GM12873 (cell line): ENCODE data around the gene FOXL3.

Source experiments
- TF ChIP-seq, protein P1 (sequence below): IDR thresholded peaks from 2 replicates; pipeline ENCODE4 v1.5.1; 2012; ENCODE audit warnings: low read depth, mild to moderate bottlenecking, moderate library complexity, low read length, control low read depth; ENCODE audit not compliant: insufficient read depth; ENCODE audit errors: missing control alignments

The FOXL3 gene

DNA sequence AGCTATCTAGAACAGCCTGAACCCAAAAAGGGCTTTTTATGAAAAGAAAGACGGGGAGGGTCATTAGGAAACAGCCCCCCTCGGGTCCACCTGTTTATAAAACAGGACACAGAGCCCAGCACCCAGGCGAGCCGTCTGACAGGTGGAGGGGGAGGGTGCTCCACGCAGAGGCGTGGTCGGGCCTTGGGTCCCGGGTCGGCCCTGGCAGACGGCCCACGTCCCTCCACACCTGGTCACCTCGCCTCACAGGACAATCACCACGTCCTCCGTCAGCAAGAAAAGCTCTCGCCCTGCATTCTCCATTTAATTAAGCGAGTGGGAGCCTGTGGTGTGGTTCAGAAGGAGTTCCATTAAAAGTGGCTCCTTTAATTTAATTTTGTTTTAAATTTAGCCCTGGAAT is 42.3 kb upstream of the FOXL3 start:
- TF ChIP-seq, protein P1, sequence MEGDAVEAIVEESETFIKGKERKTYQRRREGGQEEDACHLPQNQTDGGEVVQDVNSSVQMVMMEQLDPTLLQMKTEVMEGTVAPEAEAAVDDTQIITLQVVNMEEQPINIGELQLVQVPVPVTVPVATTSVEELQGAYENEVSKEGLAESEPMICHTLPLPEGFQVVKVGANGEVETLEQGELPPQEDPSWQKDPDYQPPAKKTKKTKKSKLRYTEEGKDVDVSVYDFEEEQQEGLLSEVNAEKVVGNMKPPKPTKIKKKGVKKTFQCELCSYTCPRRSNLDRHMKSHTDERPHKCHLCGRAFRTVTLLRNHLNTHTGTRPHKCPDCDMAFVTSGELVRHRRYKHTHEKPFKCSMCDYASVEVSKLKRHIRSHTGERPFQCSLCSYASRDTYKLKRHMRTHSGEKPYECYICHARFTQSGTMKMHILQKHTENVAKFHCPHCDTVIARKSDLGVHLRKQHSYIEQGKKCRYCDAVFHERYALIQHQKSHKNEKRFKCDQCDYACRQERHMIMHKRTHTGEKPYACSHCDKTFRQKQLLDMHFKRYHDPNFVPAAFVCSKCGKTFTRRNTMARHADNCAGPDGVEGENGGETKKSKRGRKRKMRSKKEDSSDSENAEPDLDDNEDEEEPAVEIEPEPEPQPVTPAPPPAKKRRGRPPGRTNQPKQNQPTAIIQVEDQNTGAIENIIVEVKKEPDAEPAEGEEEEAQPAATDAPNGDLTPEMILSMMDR: no peak

DNA sequence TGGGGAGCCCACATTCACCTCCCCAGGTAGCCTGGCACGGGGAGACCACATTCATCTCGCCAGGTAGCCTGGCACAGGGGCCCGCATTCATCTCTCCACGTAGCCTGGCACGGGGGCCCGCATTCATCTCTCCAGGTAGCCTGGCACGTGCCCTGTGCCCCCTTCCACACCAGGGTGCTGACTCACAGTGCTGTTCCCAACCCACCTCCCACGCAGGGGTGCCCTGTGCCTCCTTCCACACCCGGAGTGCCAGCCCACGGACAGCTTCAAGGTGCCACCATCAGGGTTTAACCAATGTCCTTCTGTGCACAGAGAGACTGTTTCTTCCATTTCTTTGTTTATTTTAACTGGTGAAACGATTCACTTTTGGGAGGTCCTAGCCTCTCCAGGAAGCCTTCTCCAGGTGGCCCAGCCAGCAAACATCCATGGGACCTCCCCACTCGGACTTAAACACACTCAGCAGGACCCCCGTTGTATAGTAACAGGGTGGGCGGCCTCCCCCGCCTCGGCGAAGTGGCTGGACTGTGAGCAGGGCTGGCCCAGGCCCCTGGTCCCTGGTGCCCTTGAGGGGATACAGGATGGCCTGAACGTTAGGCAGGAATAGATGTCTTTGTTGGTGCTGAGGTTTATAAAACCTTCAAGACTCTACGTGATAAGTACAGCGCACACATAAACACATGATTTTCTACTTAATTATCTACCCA is 41.1 kb upstream of the FOXL3 start:
- TF ChIP-seq, protein P1: no peak

DNA sequence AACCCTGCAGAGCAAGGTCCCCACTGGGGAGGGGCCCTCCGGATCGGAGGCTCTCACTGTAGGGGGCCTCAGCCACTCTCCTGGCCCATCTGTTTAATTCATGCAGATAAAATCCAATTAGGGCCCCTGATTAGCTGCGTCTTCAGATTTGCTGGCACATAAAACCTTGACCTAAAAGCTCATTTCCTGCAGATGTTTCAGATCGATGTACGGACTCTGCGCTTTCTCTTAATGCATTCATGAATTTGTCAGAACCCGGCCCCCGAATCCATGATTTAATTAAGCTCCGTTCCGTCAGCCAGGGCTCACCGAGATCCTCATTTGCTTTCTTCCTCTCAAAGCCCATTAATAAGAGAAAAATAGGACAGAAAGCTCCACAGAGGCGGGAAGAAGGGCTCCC is 40.0 kb upstream of the FOXL3 start:
- TF ChIP-seq, protein P1: no peak

DNA sequence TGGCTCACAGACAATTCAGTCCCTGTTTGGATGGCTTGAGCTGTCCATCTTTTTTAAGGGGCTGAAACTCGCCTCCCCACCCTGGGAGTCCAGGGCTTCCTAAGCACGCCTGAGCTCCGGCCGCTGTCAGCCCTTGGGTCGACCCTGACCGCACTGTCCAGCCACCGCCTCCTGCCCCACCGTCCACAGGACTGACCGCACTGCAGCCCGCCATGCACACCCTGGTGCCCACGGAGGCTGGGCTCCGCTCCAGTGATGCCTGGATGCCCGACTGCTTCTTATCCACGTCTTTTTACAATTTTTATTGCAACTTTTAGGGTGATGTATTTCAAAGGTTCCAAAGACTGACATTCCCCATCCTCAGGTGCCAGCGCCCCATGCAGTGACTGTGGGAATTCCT is 39.4 kb upstream of the FOXL3 start:
- TF ChIP-seq, protein P1: no peak

DNA sequence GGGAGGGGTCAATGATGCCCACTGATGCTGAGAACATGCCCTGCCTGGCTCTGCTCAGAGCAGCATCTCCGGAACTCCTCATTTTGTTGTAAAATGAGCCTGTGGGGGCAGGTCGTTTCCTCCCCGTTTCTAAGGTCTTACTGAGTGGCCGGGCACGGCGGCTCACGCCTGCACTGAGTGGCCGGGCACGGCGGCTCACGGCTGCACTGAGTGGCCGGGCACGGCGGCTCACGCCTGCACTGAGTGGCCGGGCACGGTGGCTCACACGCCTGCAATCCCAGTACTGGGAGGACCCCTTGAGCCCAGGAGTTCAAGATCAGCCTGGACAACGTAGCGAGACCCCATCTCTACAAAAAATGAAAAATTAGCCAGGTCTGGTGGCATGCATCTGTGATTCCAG is 39.0 kb upstream of the FOXL3 start:
- TF ChIP-seq, protein P1: no peak

DNA sequence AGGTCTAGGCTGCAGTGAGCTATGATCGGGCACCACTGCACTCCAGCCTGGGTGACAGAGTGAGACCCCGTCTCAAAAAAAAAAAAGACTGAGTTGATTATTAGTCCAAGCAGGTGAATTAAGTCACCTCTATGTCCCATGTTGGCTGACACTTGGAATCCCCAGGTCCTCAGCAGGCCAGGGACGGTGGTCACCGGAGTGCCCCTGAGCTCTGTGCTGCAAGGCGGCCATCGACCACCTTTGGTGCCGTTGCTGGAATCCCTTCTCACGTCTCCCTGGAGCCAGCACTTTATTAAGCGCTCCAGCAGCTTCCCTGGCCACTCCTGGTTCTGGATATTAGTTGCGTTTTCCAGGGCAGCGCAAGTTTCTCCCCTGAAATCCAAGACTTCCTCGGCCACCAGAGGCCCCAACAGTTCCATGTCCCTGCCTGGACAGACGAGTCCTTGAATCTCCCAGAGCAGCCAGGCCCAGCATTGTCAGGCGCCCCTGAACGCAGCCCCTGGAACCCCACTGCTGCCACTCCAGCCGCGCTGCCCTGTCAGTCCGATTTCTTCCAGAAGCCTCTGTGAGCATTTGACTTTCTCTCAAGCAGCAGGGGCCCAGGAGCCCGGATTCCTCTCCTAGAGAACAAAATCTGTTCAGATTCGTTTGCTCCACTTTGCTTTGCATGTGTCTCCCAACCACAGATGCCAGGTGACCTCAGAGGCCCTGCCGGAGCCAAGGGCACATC is 38.4 kb upstream of the FOXL3 start:
- TF ChIP-seq, protein P1: no peak

DNA sequence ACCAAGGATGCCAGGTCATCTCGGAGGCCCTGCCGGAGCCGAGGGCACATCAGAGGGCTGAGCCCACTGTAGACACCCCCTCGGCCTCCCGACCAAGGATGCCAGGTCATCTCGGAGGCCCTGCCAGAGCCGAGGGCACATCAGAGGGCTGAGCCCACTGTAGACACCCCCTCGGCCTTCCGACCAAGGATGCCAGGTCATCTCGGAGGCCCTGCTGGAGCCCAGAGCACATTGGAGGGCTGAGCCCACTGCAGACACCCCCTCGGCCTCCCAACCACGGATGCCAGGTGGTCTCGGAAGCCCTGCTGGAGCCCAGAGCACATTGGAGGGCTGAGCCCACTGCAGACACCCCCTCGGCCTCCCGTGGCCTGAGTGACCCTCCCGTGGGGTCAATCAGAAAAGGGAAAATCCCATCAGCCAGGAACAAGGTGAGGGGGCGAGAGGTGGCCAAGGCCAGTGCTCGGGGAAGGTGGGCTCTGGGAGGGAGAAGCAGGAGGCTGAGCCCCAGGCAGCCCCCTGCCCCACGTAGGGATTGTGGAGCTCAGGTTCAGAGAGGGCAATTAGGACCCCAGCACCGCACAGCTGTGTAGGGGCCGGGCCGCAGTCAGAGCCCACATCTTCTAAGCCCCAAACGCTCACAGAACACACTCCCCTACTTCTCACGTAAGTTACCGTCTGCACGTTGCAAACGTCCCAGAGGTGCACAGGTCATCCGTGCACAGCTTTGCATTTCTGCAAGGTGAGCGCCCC is 37.6 kb upstream of the FOXL3 start:
- TF ChIP-seq, protein P1: no peak
